ENCODE measurements around the gene RELN. TPM values are rescaled to one million over a fixed set of nuclear protein-coding genes. Genes with fewer than 3 reads are reported as not detected.

RELN gene
- total and polyA plus RNA-seq, 11 donors = 0.16 to 3.5 (median 1.3) TPM

DNA sequence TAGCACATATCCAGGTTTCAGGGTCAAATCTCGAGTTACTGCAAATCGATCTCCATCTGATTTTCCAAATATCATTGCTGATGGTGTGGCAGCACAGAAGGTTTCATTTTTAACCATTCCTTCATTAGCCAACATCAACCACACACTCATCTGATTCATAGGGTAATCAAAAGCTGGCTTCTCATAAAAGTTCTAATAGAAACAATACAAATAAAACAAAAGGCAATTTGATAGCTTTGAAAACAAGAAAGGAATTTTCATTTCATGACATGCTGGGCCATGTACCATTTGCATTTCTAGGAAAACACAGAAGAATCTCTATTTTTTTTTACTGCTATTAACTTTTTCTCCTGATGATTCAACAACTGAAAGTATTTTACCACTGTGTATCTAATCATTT is 395.8 kb downstream of the RELN start:
- WGBS, 4 donors = 79 to 86% (median 80%) methylated on average over 2 of the region's 2 CpGs
- TF ChIP-seq POLR2A (IDR thresholded peaks at IDR 0.05) = no peak
- TF ChIP-seq, protein P1, sequence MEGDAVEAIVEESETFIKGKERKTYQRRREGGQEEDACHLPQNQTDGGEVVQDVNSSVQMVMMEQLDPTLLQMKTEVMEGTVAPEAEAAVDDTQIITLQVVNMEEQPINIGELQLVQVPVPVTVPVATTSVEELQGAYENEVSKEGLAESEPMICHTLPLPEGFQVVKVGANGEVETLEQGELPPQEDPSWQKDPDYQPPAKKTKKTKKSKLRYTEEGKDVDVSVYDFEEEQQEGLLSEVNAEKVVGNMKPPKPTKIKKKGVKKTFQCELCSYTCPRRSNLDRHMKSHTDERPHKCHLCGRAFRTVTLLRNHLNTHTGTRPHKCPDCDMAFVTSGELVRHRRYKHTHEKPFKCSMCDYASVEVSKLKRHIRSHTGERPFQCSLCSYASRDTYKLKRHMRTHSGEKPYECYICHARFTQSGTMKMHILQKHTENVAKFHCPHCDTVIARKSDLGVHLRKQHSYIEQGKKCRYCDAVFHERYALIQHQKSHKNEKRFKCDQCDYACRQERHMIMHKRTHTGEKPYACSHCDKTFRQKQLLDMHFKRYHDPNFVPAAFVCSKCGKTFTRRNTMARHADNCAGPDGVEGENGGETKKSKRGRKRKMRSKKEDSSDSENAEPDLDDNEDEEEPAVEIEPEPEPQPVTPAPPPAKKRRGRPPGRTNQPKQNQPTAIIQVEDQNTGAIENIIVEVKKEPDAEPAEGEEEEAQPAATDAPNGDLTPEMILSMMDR (IDR thresholded peaks at IDR 0.05) = no peak

DNA sequence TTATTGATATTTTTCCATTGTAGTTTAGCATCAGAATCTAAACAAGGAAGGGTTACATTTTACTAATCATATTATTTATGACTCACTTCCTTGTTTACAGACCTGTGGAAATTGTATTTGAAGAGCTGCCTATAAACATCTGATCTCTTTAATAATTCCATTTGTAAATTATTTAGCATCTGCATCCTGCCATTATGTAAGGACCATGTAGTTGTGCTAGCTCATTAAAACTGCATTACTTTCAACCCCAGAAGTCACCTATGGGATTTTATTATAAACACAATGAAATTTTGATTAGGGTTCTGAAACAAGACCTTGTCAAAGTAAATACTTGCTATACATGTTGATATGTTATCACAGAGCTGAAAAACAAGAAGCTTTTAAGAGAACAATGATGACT is 396.6 kb downstream of the RELN start:
- intact Hi-C loops (cut with DNase I) = no loop called here
- no peaks in the 10 kb centered on the region for H3K36me3 ChIP-seq
- TF ChIP-seq, protein P1 (IDR thresholded peaks at IDR 0.05) = no peak
- TF ChIP-seq POLR2A (IDR thresholded peaks at IDR 0.05) = no peak
- DNase-seq (no peak), ATAC-seq (no peak)
- H3K4me1 ChIP-seq = no peaks in the 10 kb centered on the region
- H3K27ac ChIP-seq = no peak overlapping the region
- peaks cover 0 to 7% (median 0%) of the 10 kb centered on the region in 9 donors for H3K27me3 ChIP-seq
- H3K4me3 ChIP-seq = no peak overlapping the region
- no peaks in the 10 kb centered on the region for H3K9me3 ChIP-seq

More for the DNA sequence above, 395.8 kb downstream of the RELN start:
- no peak for ATAC-seq
- no peaks in the 10 kb centered on the region for H3K4me1 ChIP-seq
- DNase-seq = no peak
- H3K36me3 ChIP-seq = no peaks in the 10 kb centered on the region
- no peak overlapping the region for H3K27ac ChIP-seq
- no peak overlapping the region for H3K4me3 ChIP-seq
- H3K27me3 ChIP-seq = peaks cover 0 to 10% (median 0%) of the 10 kb centered on the region in 9 donors
- H3K9me3 ChIP-seq = no peaks in the 10 kb centered on the region
- intact Hi-C loops (cut with DNase I) = no loop called here

DNA sequence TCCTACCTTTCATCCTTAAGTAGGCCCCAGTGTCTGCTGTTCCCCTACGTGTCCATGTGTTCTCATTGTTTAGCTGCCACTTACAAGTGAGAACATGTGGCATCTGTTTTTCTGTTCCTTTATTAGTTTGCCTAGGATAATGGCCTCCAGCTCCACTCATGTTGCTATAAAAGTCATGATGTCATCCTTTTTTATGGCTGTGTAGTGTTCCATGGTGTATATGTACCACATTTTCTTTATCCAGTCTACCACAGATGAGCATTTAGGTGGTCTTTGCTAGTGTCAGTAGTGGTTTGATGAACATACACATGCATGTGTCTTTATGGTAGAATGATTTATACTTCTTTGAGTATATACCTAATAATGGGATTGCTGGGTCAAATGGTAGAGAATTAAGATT is 397.3 kb downstream of the RELN start:
- 80 to 86% (median 84%) methylated on average over 1 of the region's 1 CpG for WGBS, 4 donors
- TF ChIP-seq, protein P1 (IDR thresholded peaks at IDR 0.05) = no peak
- TF ChIP-seq POLR2A (IDR thresholded peaks at IDR 0.05) = no peak
- no peak overlapping the region for H3K27ac ChIP-seq

DNA sequence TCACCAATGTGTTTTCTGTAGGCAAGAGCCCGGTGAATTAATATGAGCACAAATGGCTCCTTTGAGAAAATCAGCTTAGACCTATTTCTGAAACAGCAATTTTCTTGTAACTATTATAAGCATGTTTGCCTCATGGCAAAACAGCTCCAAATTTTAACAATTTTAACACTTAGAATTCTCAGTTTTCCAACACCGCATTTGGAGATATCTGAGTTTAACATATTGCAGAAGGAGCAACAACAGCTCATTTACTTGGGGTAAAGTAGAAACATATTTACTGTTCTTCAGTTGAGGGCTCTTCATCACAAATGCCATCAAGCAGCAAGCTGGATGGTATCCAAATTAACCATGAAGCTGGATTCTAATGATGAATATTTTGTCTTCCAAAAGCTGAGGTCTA is 409.4 kb downstream of the RELN start:
- no peak overlapping the region for H3K4me3 ChIP-seq
- intact Hi-C loops (cut with DNase I) = no loop called here
- no peak for ATAC-seq
- no peaks in the 10 kb centered on the region for H3K9me3 ChIP-seq
- peaks cover 0 to 10% (median 0%) of the 10 kb centered on the region in 9 donors for H3K27me3 ChIP-seq
- 82 to 97% (median 95%) methylated on average over 2 of the region's 2 CpGs for WGBS, 4 donors
- no peaks in the 10 kb centered on the region for H3K36me3 ChIP-seq
- peaks cover 0 to 6% (median 0%) of the 10 kb centered on the region in 12 donors for H3K4me1 ChIP-seq
- no peak overlapping the region for H3K27ac ChIP-seq
- DNase-seq = no peak
- TF ChIP-seq, protein P1 (IDR thresholded peaks at IDR 0.05) = no peak
- no peak for TF ChIP-seq POLR2A (IDR thresholded peaks at IDR 0.05)

More for the DNA sequence above, 397.3 kb downstream of the RELN start:
- Histone ChIP-seq H3K27me3 (peaks cover 0 to 4% (median 0%) of the 10 kb centered on the region in 9 donors), H3K4me3 (no peak overlapping the region), H3K9me3 (no peaks in the 10 kb centered on the region), H3K4me1 (no peaks in the 10 kb centered on the region), H3K36me3 (no peaks in the 10 kb centered on the region)
- DNase-seq = no peak
- intact Hi-C loops (cut with DNase I) = no loop called here
- ATAC-seq = no peak

Measured in heart left ventricle (tissue), 16 donors.